HepG2 (cell line): Measurements from ENCODE around the gene RPLP2. TPM values are rescaled to one million over a fixed set of nuclear protein-coding genes. Genes with fewer than 3 reads are reported as not detected.

ENCODE experiments used
- ATAC-seq: fragments of 200-7000 bp; cut with Tn5 transposase; 3 replicates; pipeline ENCODE4 v1.9.1; 2020; ENCODE audit warnings: mild to moderate bottlenecking, moderate library complexity
- BruUV-seq: library from RNA; stranded (reverse); fragments of 400-500 nt; replicated peaks from 2 replicates; lab custom pipeline; 2021; lab: Mats Ljungman, UMichigan
- CTCF ChIA-PET: fragments of 300-600 bp; formaldehyde crosslinking; extraction: SDS; loops from one replicate; lab custom pipeline; 2021; ENCODE audit warnings: low total read pairs, inconsistent platforms, low intra/inter-chr PET ratio; lab: Yijun Ruan, JAX
- POLR2A ChIA-PET: fragments of 350-600 bp; sonication (Branson Sonifier 250); formaldehyde crosslinking; loops from one replicate; lab custom pipeline; 2020; ENCODE audit warnings: antibody characterized with exemption, inconsistent platforms; lab: Yijun Ruan, JAX
- DNase-seq: peaks from one replicate; pipeline ENCODE4 v3.0.0-alpha.2; 2015; ENCODE audit warnings: low spot score
- FAIRE-seq: peaks from 3 replicates; lab custom pipeline; 2011; peaks lifted over from hg19 to GRCh38; lab: Jason Lieb, UNC
- H2AFZ ChIP-seq: one replicate; pipeline ENCODE4 v1.6.1; 2011; ENCODE audit warnings: low read length, inconsistent platforms
- H3K27ac ChIP-seq: fragments of 300-600 bp; 3 replicates; pipeline ENCODE4 v1.8.0; 2011; ENCODE audit warnings: mixed run types, mild to moderate bottlenecking, mixed read lengths, low read length, inconsistent platforms; ENCODE audit not compliant: insufficient read depth; ENCODE audit errors: extremely low read length
- H3K27me3 ChIP-seq, 2 experiments: fragments of 200-600 bp in 1 of 2; 2 replicates in 1 of 2; 3 replicates in 1 of 2; pipeline versions ENCODE4 v1.6.0 to v1.8.0; 2011; ENCODE audit warnings: low read length in 2 of 2, mild to moderate bottlenecking in 2 of 2, moderate library complexity in 2 of 2, inconsistent platforms in 1 of 2; ENCODE audit not compliant: insufficient read depth in 2 of 2, control insufficient read depth in 1 of 2
- H3K36me3 ChIP-seq, 2 experiments: fragments of 200-600 bp in 1 of 2; replicated peaks in 1 of 2; 2 replicates in 1 of 2; 3 replicates in 1 of 2; pipeline versions ENCODE4 v1.5.1 to v1.8.0; 2011; ENCODE audit warnings: low read length in 2 of 2, inconsistent platforms in 1 of 2; ENCODE audit not compliant: insufficient read depth in 2 of 2, control insufficient read depth in 1 of 2
- H3K4me1 ChIP-seq: 2 replicates; pipeline ENCODE4 v1.5.1; 2012; ENCODE audit warnings: low read length, inconsistent platforms; ENCODE audit not compliant: insufficient read depth
- H3K4me2 ChIP-seq: 2 replicates; pipeline ENCODE4 v1.6.0; 2011; ENCODE audit warnings: low read depth, low read length, inconsistent platforms
- H3K4me3 ChIP-seq, 3 experiments: fragments of 200-600 bp in 1 of 3; sonication (generic), shearing (Covaris generic) in 1 of 3; replicated peaks in 1 of 3; 2 replicates each; pipeline ENCODE4 v1.5.1; 2011 to 2016; ENCODE audit warnings: low read length in 3 of 3, inconsistent platforms in 2 of 3, low read depth in 2 of 3, mild to moderate bottlenecking in 2 of 3, control low read depth in 1 of 3, mixed read lengths in 1 of 3; ENCODE audit not compliant: insufficient read depth in 1 of 3
- H3K79me2 ChIP-seq: one replicate; pipeline ENCODE4 v1.6.1; 2011; ENCODE audit warnings: low read length, inconsistent platforms; ENCODE audit not compliant: insufficient read depth
- H3K9ac ChIP-seq: 2 replicates; pipeline ENCODE4 v1.6.0; 2011; ENCODE audit warnings: mild to moderate bottlenecking, low read depth, low read length, inconsistent platforms; ENCODE audit not compliant: insufficient read depth
- H3K9me3 ChIP-seq: 2 replicates; pipeline ENCODE4 v1.5.1; 2012; ENCODE audit warnings: mild to moderate bottlenecking, low read length
- H4K20me1 ChIP-seq: 2 replicates; pipeline ENCODE4 v1.6.0; 2011; ENCODE audit warnings: inconsistent platforms, mild to moderate bottlenecking, low read length, moderate library complexity; ENCODE audit not compliant: insufficient read depth
- ATAD3A ChIP-seq: sonication (generic); formaldehyde crosslinking; IDR thresholded peaks from 2 replicates; pipeline ENCODE4 v1.4.0; 2020; ENCODE audit warnings: missing genetic modification reagents
- CHCHD3 ChIP-seq: sonication (generic); formaldehyde crosslinking; IDR thresholded peaks from 2 replicates; pipeline ENCODE4 v1.8.0; 2022; ENCODE audit warnings: mild to moderate bottlenecking, missing genetic modification reagents, moderate library complexity
- DMTF1 ChIP-seq: sonication (generic); formaldehyde crosslinking; IDR thresholded peaks from 2 replicates; pipeline ENCODE4 v1.4.0; 2020; ENCODE audit warnings: mild to moderate bottlenecking, missing genetic modification reagents
- ETV5 ChIP-seq: IDR thresholded peaks from 2 replicates; pipeline ENCODE4 v1.6.1; 2018; ENCODE audit warnings: missing biosample characterization, missing genetic modification reagents, inconsistent platforms, borderline replicate concordance
- FIP1L1 ChIP-seq: fragments of 200-400 bp; formaldehyde crosslinking; IDR thresholded peaks from 2 replicates; pipeline ENCODE4 v1.6.1; 2018; ENCODE audit warnings: low read depth, mild to moderate bottlenecking, low read length, moderate library complexity, borderline replicate concordance; ENCODE audit not compliant: insufficient read depth
- HOXA7 ChIP-seq: sonication (generic); formaldehyde crosslinking; IDR thresholded peaks from 2 replicates; pipeline ENCODE4 v1.8.1; 2022; ENCODE audit warnings: mild to moderate bottlenecking, missing genetic modification reagents, moderate library complexity
- MED13 ChIP-seq: sonication (generic); formaldehyde crosslinking; IDR thresholded peaks from 2 replicates; pipeline ENCODE4 v1.5.0; 2020; ENCODE audit warnings: missing genetic modification reagents
- PCBP1 ChIP-seq: fragments of 200-400 bp; formaldehyde crosslinking; IDR thresholded peaks from 2 replicates; pipeline ENCODE4 v1.6.1; 2017; ENCODE audit warnings: mild to moderate bottlenecking, low read depth, low read length, borderline replicate concordance
- TRIM24 ChIP-seq: sonication (generic); formaldehyde crosslinking; IDR thresholded peaks from 2 replicates; pipeline ENCODE4 v1.8.0; 2022; ENCODE audit warnings: mild to moderate bottlenecking, missing genetic modification reagents
- ZBED4 ChIP-seq: sonication (generic); formaldehyde crosslinking; IDR thresholded peaks from 2 replicates; pipeline ENCODE4 v1.4.0; 2020; ENCODE audit warnings: missing genetic modification reagents, borderline replicate concordance
- ZNF326 ChIP-seq: sonication (generic); formaldehyde crosslinking; IDR thresholded peaks from 2 replicates; pipeline ENCODE4 v1.4.0; 2020; ENCODE audit warnings: missing genetic modification reagents, borderline replicate concordance
- ZNF441 ChIP-seq: sonication (generic); formaldehyde crosslinking; IDR thresholded peaks from 2 replicates; pipeline ENCODE4 v1.7.0; 2021; ENCODE audit warnings: missing genetic modification reagents, borderline replicate concordance
- WGBS: methylation state at CpG from one replicate; pipeline ENCODE4 v1.1.6; 2017; ENCODE audit warnings: low lambda C conversion rate; 5-methylcytosine and 5-hydroxymethylcytosine counted together
- in situ Hi-C: cut with HindIII; loops from 2 replicates; pipeline ENCODE4 v1.10.0; 2017; ENCODE audit warnings: low pct_unique_long_range_greater_than_20kb; ENCODE audit not compliant: extremely low pct_ligation_motif_present
- intact Hi-C: fragments of 100-400 bp; cut with micrococcal nuclease; formaldehyde crosslinking; loops from one replicate; pipeline ENCODE4 v1.10.0; 2022; ENCODE audit not compliant: unreplicated experiment
- polyA plus RNA-seq, 8 experiments: library from polyadenylated mRNA; depleted of rRNA in 3 of 8; stranded (reverse) in 7 of 8; unstranded in 1 of 8; fragments of >200 nt; fragmentation: Illumina TruSeq in 4 of 8; extraction: Trizol in 4 of 8; gene quantifications; 2 replicates each; pipeline versions ENCODE4 v1.2.1 to v1.2.3, GENCODE V29; 2011 to 2016; ENCODE audit warnings: low read depth in 4 of 8, missing spikeins in 1 of 8, mixed read lengths in 1 of 8; ENCODE audit not compliant: insufficient read depth in 1 of 8
- total RNA-seq, 5 experiments: library from RNA; depleted of rRNA; stranded (reverse); fragments of >200 nt; fragmentation: Illumina TruSeq; extraction: Trizol; gene quantifications; 2 replicates each; pipeline ENCODE4 v1.2.3, GENCODE V29; 2016; ENCODE audit warnings: low read depth in 1 of 5

The RPLP2 gene
- total and polyA plus RNA-seq, 2 of the 13 experiments (the other 11 are each of a cell fraction or from before 2014, with no cell fraction given), result 978 to 2,106 TPM

GRCh38 chr11:856397-856796, 46.6 kb downstream of the RPLP2 start:
- Histone ChIP-seq H3K27ac (no peak overlapping the region), H3K4me1 (no peaks in the 10 kb centered on the region), H3K4me3 (no peak overlapping the region), H3K27me3 (no peaks in the 10 kb centered on the region), H3K9me3 (no peaks in the 10 kb centered on the region), H2AFZ (no peak overlapping the region), H4K20me1 (no peaks in the 10 kb centered on the region; the same call in 1 of the 2 replicates), H3K4me2 (no peak overlapping the region), H3K79me2 (no peaks in the 10 kb centered on the region), H3K36me3 (no peaks in the 10 kb centered on the region), H3K9ac (no peak overlapping the region)
- WGBS, result 90% methylated on average over 2 of the region's 8 CpGs
- no peak for FAIRE-seq
- no peak for TF ChIP-seq PCBP1
- no peak for TF ChIP-seq ZBED4 (CRISPR knock-in tag)
- no peak for TF ChIP-seq ZNF441 (CRISPR knock-in tag)
- TF ChIP-seq CHCHD3, result no peak
- no peak for TF ChIP-seq TRIM24
- TF ChIP-seq ATAD3A, result no peak
- TF ChIP-seq DMTF1 (CRISPR knock-in tag), result no peak
- no peak for TF ChIP-seq ETV5 (CRISPR knock-in tag)
- TF ChIP-seq ZNF326 (CRISPR knock-in tag), result no peak
- no peak for TF ChIP-seq FIP1L1
- TF ChIP-seq MED13 (CRISPR knock-in tag), result no peak
- TF ChIP-seq HOXA7, result no peak
- no TSS peak for BruUV-seq
- CTCF ChIA-PET, result no interaction called here
- ATAC-seq, result no peak
- DNase-seq, result no peak
- POLR2A ChIA-PET, result interaction anchor here (1.4 to 1.6 kb wide), 2 partner anchors 13 to 37 kb away, joined by 3 to 6 read pairs; no protein-coding TSS in a partner anchor
- in situ Hi-C loops (no loop called here), intact Hi-C loops (no loop called here)
